K562 (cell line): ENCODE measurements around the gene PEF1. TPM values are rescaled to one million over a fixed set of nuclear protein-coding genes. Genes with fewer than 3 reads are reported as not detected.

Experiments used
- ATAC-seq: fragments of 200-7000 bp; cut with Tn5 transposase; 3 replicates; pipeline ENCODE4 v1.9.1; 2020; ENCODE audit warnings: moderate library complexity
- BruUV-seq: library from RNA; stranded (reverse); fragments of 400-500 nt; replicated peaks from 2 replicates; lab custom pipeline; 2021; lab: Mats Ljungman, UMichigan
- CTCF ChIA-PET: fragments of 300-600 bp; formaldehyde crosslinking; extraction: SDS; loops from one replicate; lab custom pipeline; 2021; ENCODE audit warnings: low intra/inter-chr PET ratio; lab: Yijun Ruan, JAX
- POLR2A ChIA-PET: fragments of 300-600, 350-650 bp; sonication (Branson Sonifier 250); formaldehyde crosslinking; extraction: SDS; loops from one replicate; lab custom pipeline; 2021; ENCODE audit warnings: antibody characterized with exemption, inconsistent platforms; lab: Yijun Ruan, JAX
- DNase-seq, 4 experiments: peaks; one replicate each; pipeline versions ENCODE4 v3.0.0 to v3.0.0-alpha.2; 2011 to 2018; ENCODE audit warnings: low spot score in 3 of 4, mixed read lengths in 3 of 4; ENCODE audit errors: extremely low read depth in 1 of 4
- FAIRE-seq: peaks from 2 replicates; lab custom pipeline; 2011; peaks lifted over from hg19 to GRCh38; lab: Jason Lieb, UNC
- H2AFZ ChIP-seq: 2 replicates; pipeline ENCODE4 v1.6.0; 2011; ENCODE audit warnings: low read depth, low read length, control low read depth, inconsistent platforms
- H3K27ac ChIP-seq: fragments of 200-600 bp; 3 replicates; pipeline ENCODE4 v1.8.0; 2011; ENCODE audit warnings: low read depth, mild to moderate bottlenecking, control low read depth, inconsistent platforms, low read length, moderate library complexity, mixed read lengths; ENCODE audit errors: extremely low read depth
- H3K27me3 ChIP-seq, 2 experiments: fragments of 300-600 bp in 1 of 2; 2 replicates in 1 of 2; 3 replicates in 1 of 2; pipeline versions ENCODE4 v1.6.0 to v1.8.0; 2011; ENCODE audit warnings: inconsistent platforms in 2 of 2, low read length in 2 of 2, mild to moderate bottlenecking in 1 of 2, mixed read lengths in 1 of 2, moderate library complexity in 1 of 2; ENCODE audit not compliant: control insufficient read depth in 2 of 2, insufficient read depth in 2 of 2
- H3K36me3 ChIP-seq: fragments of 300-600 bp; 3 replicates; pipeline ENCODE4 v1.8.0; 2011; ENCODE audit warnings: mild to moderate bottlenecking, low read length, inconsistent platforms; ENCODE audit not compliant: control insufficient read depth, insufficient read depth
- H3K4me1 ChIP-seq, 2 experiments: fragments of 200-600 bp in 1 of 2; replicated peaks in 1 of 2; 2 replicates in 1 of 2; 3 replicates in 1 of 2; pipeline versions ENCODE4 v1.5.1 to v1.8.0; 2011; ENCODE audit warnings: inconsistent platforms in 2 of 2, low read length in 2 of 2, mild to moderate bottlenecking in 1 of 2, mixed read lengths in 1 of 2, moderate library complexity in 1 of 2; ENCODE audit not compliant: control insufficient read depth in 2 of 2, insufficient read depth in 2 of 2
- H3K4me2 ChIP-seq: 2 replicates; pipeline ENCODE4 v1.6.1; 2011; ENCODE audit warnings: low read length, control low read depth, inconsistent platforms, mixed read lengths; ENCODE audit not compliant: insufficient read depth
- H3K4me3 ChIP-seq: fragments of 200-600 bp; sonication (generic), shearing (Covaris generic); 2 replicates; pipeline ENCODE4 v1.5.1; 2016; ENCODE audit warnings: control low read depth, inconsistent platforms
- H3K79me2 ChIP-seq: fragments of 200-600 bp; 3 replicates; pipeline ENCODE4 v1.8.0; 2011; ENCODE audit warnings: low read length, inconsistent platforms; ENCODE audit not compliant: control insufficient read depth, insufficient read depth
- H3K9ac ChIP-seq, 2 experiments: 2 replicates each; pipeline versions ENCODE4 v1.6.0 to v1.6.1; 2011; ENCODE audit warnings: low read depth in 2 of 2, low read length in 2 of 2, control low read depth in 1 of 2, inconsistent platforms in 1 of 2, mild to moderate bottlenecking in 1 of 2, mixed read lengths in 1 of 2; ENCODE audit not compliant: insufficient read depth in 1 of 2
- H3K9me1 ChIP-seq: one replicate; pipeline ENCODE4 v1.6.0; 2011; ENCODE audit warnings: inconsistent platforms, mild to moderate bottlenecking, low read length, moderate library complexity; ENCODE audit not compliant: control insufficient read depth, insufficient read depth
- H3K9me3 ChIP-seq: replicated peaks from 2 replicates; pipeline ENCODE4 v1.5.1; 2011; ENCODE audit warnings: low read depth, low read length, inconsistent platforms; ENCODE audit not compliant: control insufficient read depth, insufficient read depth
- H4K20me1 ChIP-seq: replicated peaks from 2 replicates; pipeline ENCODE4 v1.6.1; 2011; ENCODE audit warnings: low read length, inconsistent platforms, mixed read lengths; ENCODE audit not compliant: control insufficient read depth, insufficient read depth
- E2F1 ChIP-seq: sonication (generic); formaldehyde crosslinking; IDR thresholded peaks from 2 replicates; pipeline ENCODE4 v1.8.1; 2023; ENCODE audit warnings: mild to moderate bottlenecking, missing genetic modification reagents, moderate library complexity
- ZBTB8A ChIP-seq: fragments of 450-650 bp; IDR thresholded peaks from 2 replicates; pipeline ENCODE4 v1.6.1; 2018; ENCODE audit warnings: mild to moderate bottlenecking, moderate library complexity; ENCODE audit not compliant: partially characterized antibody
- ZNF561 ChIP-seq: fragments of 450-650 bp; formaldehyde crosslinking; conservative IDR thresholded peaks from 2 replicates; pipeline ENCODE4 v1.4.0; 2020; ENCODE audit warnings: mild to moderate bottlenecking, moderate library complexity
- WGBS: fragments of 100-300 bp; shearing (Covaris generic); methylation state at CpG from one replicate; pipeline ENCODE4 v1.1.6; 2016; ENCODE audit warnings: low coverage, mixed read lengths; ENCODE audit not compliant: insufficient coverage; ENCODE audit errors: missing lambda C conversion rate; 5-methylcytosine and 5-hydroxymethylcytosine counted together
- in situ Hi-C: fragments of 300-500 bp; cut with MboI; formaldehyde crosslinking; loops from 4 replicates; pipeline ENCODE4 v1.15.0; 2018; ENCODE audit warnings: inconsistent platforms, mixed read lengths
- intact Hi-C: fragments of 100-400 bp; cut with micrococcal nuclease; formaldehyde crosslinking; loops from 2 replicates; pipeline ENCODE4 v1.14.2; 2022
- polyA plus RNA-seq, 8 experiments: library from polyadenylated mRNA; depleted of rRNA in 4 of 8; stranded (reverse) in 5 of 8; unstranded in 3 of 8; fragments of >200 nt; fragmentation: Nextera tagmentation in 2 of 8; fragmentation: Illumina TruSeq in 1 of 8; extraction: Ambion mirVana in 2 of 8; extraction: Trizol in 1 of 8; gene quantifications; 2 replicates each; pipeline versions ENCODE4 v1.2.1 to v1.2.3, GENCODE V29; 2011 to 2014; ENCODE audit warnings: inconsistent platforms in 1 of 8, missing spikeins in 1 of 8
- total RNA-seq, 7 experiments: library from RNA; depleted of rRNA in 6 of 7; stranded (reverse); fragments of >200 nt in 6 of 7; fragmentation: Illumina TruSeq in 2 of 7; extraction: Trizol in 2 of 7; gene quantifications; 2 replicates each; pipeline versions ENCODE4 v1.2.1 to v1.2.3, GENCODE V29; 2011 to 2021; ENCODE audit warnings: low replicate concordance in 1 of 7

Gene PEF1
- total and polyA plus RNA-seq, 9 of the 15 experiments (the other 6 are each of a cell fraction or from before 2014, with no cell fraction given): 26.3 to 95.5 (median 61.9) TPM

- CTCF ChIA-PET: interaction anchor here (0.6 kb wide), 1 partner anchor 32 kb away, joined by 3 read pairs; no protein-coding TSS in a partner anchor
- peaks cover 0 to 23% of the 10 kb centered on the region in 2 experiments; a peak in 2 of 5 replicates for H3K4me1 ChIP-seq
Observed at GRCh38 chr1:31588751-31589515, 55.7 kb downstream of the PEF1 start.

More at GRCh38 chr1:31588751-31589515, 55.7 kb downstream of the PEF1 start:
- no peaks in the 10 kb centered on the region for H3K36me3 ChIP-seq
- H3K4me2 ChIP-seq: no peak overlapping the region
- DNase-seq (peak in 1 of 4 experiments; percentile 6), ATAC-seq (no peak)
- no peak overlapping the region for H3K9ac ChIP-seq
- no TSS peak for BruUV-seq
- no peaks in the 10 kb centered on the region for H3K9me3 ChIP-seq
- in situ Hi-C loops: no loop called here
- H3K27ac ChIP-seq: no peak overlapping the region
- POLR2A ChIA-PET: interaction anchor here (0.7 to 1.6 kb wide), 3 partner anchors 13 to 174 kb away, joined by 3 to 5 read pairs (median 3); partner anchors contain the start of gene TINAGL1
- no peak overlapping the region for H2AFZ ChIP-seq
- 18% methylated on average over 60 of the region's 62 CpGs for WGBS
- TF ChIP-seq ZNF561 (CRISPR knock-in tag) (no peak), ZBTB8A (no peak), E2F1 (CRISPR knock-in tag) (no peak)
- TF ChIP-seq, all 486 proteins: peak for 0
- Histone ChIP-seq H3K4me3 (no peak overlapping the region), H3K9me1 (no peaks in the 10 kb centered on the region), H3K79me2 (no peaks in the 10 kb centered on the region), H4K20me1 (peaks cover 8% of the 10 kb centered on the region), H3K27me3 (peaks cover 30 to 62% of the 10 kb centered on the region in 2 experiments)
- no peak for FAIRE-seq
- intact Hi-C loops: no loop called here
